GM12878 (cell line): ENCODE measurements around the gene CFAP52. TPM values are rescaled to one million over a fixed set of nuclear protein-coding genes. Genes with fewer than 3 reads are reported as not detected.

Experiments used
- E2F8 ChIP-seq: fragments of 450-650 bp; IDR thresholded peaks from 2 replicates; pipeline ENCODE4 v1.6.1; 2018; ENCODE audit warnings: mild to moderate bottlenecking, low read depth, moderate library complexity; ENCODE audit not compliant: partially characterized antibody
- MTA3 ChIP-seq: IDR thresholded peaks from 2 replicates; pipeline ENCODE4 v1.6.1; 2012; ENCODE audit warnings: low read length, inconsistent platforms, borderline replicate concordance
- NFXL1 ChIP-seq: fragments of 450-650 bp; IDR thresholded peaks from 2 replicates; pipeline ENCODE4 v1.6.1; 2017; ENCODE audit warnings: antibody characterized with exemption, mild to moderate bottlenecking, borderline replicate concordance
- POLR2AphosphoS5 ChIP-seq: IDR thresholded peaks from 2 replicates; pipeline ENCODE4 v1.6.1; 2011; ENCODE audit warnings: mild to moderate bottlenecking, low read length, inconsistent platforms
- RELB ChIP-seq: fragments of 450-650 bp; IDR thresholded peaks from 2 replicates; pipeline ENCODE4 v1.6.1; 2017; ENCODE audit warnings: low read depth, mild to moderate bottlenecking, moderate library complexity
- RFX5 ChIP-seq: IDR thresholded peaks from 2 replicates; pipeline ENCODE4 v1.6.1; 2011; ENCODE audit warnings: low read depth, low read length, improper control_type of control experiment
- SMAD1 ChIP-seq: fragments of 450-650 bp; IDR thresholded peaks from 2 replicates; pipeline ENCODE4 v1.6.1; 2018; ENCODE audit warnings: mild to moderate bottlenecking, low read depth; ENCODE audit not compliant: partially characterized antibody
- SMARCA5 ChIP-seq: fragments of 450-650 bp; IDR thresholded peaks from 2 replicates; pipeline ENCODE4 v1.6.1; 2017; ENCODE audit warnings: mild to moderate bottlenecking
- SP1 ChIP-seq: IDR thresholded peaks from one replicate; pipeline ENCODE4 v1.6.1; 2011; ENCODE audit warnings: low read depth, low read length
- polyA plus RNA-seq, 11 experiments: library from polyadenylated mRNA; depleted of rRNA in 4 of 11; unstranded in 6 of 11; stranded (reverse) in 5 of 11; fragments of >200 nt; fragmentation: Nextera tagmentation in 4 of 11; fragmentation: Illumina TruSeq in 1 of 11; extraction: Ambion mirVana in 4 of 11; extraction: Trizol in 1 of 11; gene quantifications; 1 replicate in 1 of 11; 2 replicates in 10 of 11; pipeline versions ENCODE4 v1.2.1 to v1.2.3, GENCODE V29; 2011 to 2016; ENCODE audit warnings: inconsistent platforms in 2 of 11, missing spikeins in 2 of 11, low read depth in 1 of 11
- total RNA-seq, 4 experiments: library from RNA; depleted of rRNA in 3 of 4; stranded (reverse); fragments of >200 nt in 3 of 4; fragmentation: Illumina TruSeq in 1 of 4; extraction: Trizol in 1 of 4; gene quantifications; 2 replicates each; pipeline versions ENCODE4 v1.2.1 to v1.2.3, GENCODE V29; 2013 to 2021
- TF ChIP-seq, protein P1 (sequence below): IDR thresholded peaks from 2 replicates; pipeline ENCODE4 v1.6.1; 2012; ENCODE audit warnings: low read depth, low read length, improper control_type of control experiment

Gene CFAP52
- total and polyA plus RNA-seq, 10 of the 15 experiments (the other 5 are each of a cell fraction or from before 2014, with no cell fraction given): 0.05 to 0.14 TPM; not detected in 8

GRCh38 chr17:9568957-9569588 is 7.4 kb upstream of the CFAP52 start (continued):
- no peak for TF ChIP-seq E2F8
- TF ChIP-seq SMARCA5: no peak
- TF ChIP-seq, protein P1, sequence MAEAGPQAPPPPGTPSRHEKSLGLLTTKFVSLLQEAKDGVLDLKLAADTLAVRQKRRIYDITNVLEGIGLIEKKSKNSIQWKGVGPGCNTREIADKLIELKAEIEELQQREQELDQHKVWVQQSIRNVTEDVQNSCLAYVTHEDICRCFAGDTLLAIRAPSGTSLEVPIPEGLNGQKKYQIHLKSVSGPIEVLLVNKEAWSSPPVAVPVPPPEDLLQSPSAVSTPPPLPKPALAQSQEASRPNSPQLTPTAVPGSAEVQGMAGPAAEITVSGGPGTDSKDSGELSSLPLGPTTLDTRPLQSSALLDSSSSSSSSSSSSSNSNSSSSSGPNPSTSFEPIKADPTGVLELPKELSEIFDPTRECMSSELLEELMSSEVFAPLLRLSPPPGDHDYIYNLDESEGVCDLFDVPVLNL: no peak
- no peak for TF ChIP-seq MTA3
- TF ChIP-seq NFXL1: no peak
- TF ChIP-seq SP1: no peak
- TF ChIP-seq POLR2AphosphoS5: no peak
- TF ChIP-seq RELB: no peak
- no peak for TF ChIP-seq RFX5
- no peak for TF ChIP-seq SMAD1
